ENCODE measurements around the gene WNT3.

- no peak for TF ChIP-seq POLR2AphosphoS5 (IDR thresholded peaks at IDR 0.05)
- no peak for TF ChIP-seq POLR2A (IDR thresholded peaks at IDR 0.05)
Observed at GRCh38 chr17:46726206-46726605, 92.3 kb downstream of the WNT3 start.

All from spleen (tissue), 3 donors.